H1 (cell line): ENCODE data around the gene GABRR2. TPM values are rescaled to one million over a fixed set of nuclear protein-coding genes. Genes with fewer than 3 reads are reported as not detected.

Experiments used
- CTCF ChIA-PET: fragments of 300-600 bp; sonication (Branson Sonifier 250); formaldehyde crosslinking; loops from one replicate; lab custom pipeline; 2021; ENCODE audit not compliant: partially characterized antibody; lab: Charles Lee
- POLR2A ChIA-PET: fragments of 300-600 bp; sonication (Branson Sonifier 250); formaldehyde crosslinking; loops from one replicate; lab custom pipeline; 2021; ENCODE audit warnings: inconsistent platforms; ENCODE audit not compliant: partially characterized antibody; lab: Charles Lee
- DNase-seq, 2 experiments: peaks; one replicate each; pipeline versions ENCODE4 v3.0.0 to v3.0.0-alpha.2; 2010 to 2022; ENCODE audit warnings: low spot score in 2 of 2, low read depth in 1 of 2, mixed read lengths in 1 of 2
- FAIRE-seq: peaks from 2 replicates; lab custom pipeline; 2011; peaks lifted over from hg19 to GRCh38; lab: Jason Lieb, UNC
- H2AFZ ChIP-seq: 2 replicates; pipeline ENCODE4 v1.8.1; 2012; ENCODE audit warnings: low read length, inconsistent platforms
- H2AK5ac ChIP-seq: 2 replicates; pipeline ENCODE4 v1.6.1; 2013; ENCODE audit warnings: low read depth, low read length
- H2BK120ac ChIP-seq: replicated peaks from 2 replicates; pipeline ENCODE3; 2013; ENCODE audit warnings: low read depth, low read length, inconsistent platforms
- H2BK12ac ChIP-seq: 2 replicates; pipeline ENCODE4 v1.6.1; 2013; ENCODE audit warnings: low read depth, low read length
- H2BK15ac ChIP-seq: 2 replicates; pipeline ENCODE4 v1.6.1; 2013; ENCODE audit warnings: low read length
- H2BK20ac ChIP-seq: 2 replicates; pipeline ENCODE4 v1.6.1; 2013; ENCODE audit warnings: low read length
- H2BK5ac ChIP-seq: 2 replicates; pipeline ENCODE4 v1.6.1; 2013; ENCODE audit warnings: low read depth, low read length
- H3K14ac ChIP-seq: 2 replicates; pipeline ENCODE4 v1.6.1; 2013; ENCODE audit warnings: inconsistent platforms; ENCODE audit not compliant: insufficient read length
- H3K18ac ChIP-seq: 2 replicates; pipeline ENCODE4 v1.6.1; 2013; ENCODE audit warnings: low read length; ENCODE audit errors: extremely low read depth
- H3K23ac ChIP-seq: 2 replicates; pipeline ENCODE4 v1.6.1; 2013; ENCODE audit warnings: inconsistent platforms; ENCODE audit not compliant: insufficient read length
- H3K23me2 ChIP-seq: 2 replicates; pipeline ENCODE4 v1.6.1; 2013; ENCODE audit warnings: low read depth, low read length
- H3K27ac ChIP-seq: 2 replicates; pipeline ENCODE4 v1.6.1; 2011; ENCODE audit warnings: low read depth, low read length, inconsistent platforms
- H3K27me3 ChIP-seq, 4 experiments: replicated peaks in 1 of 4; 1 replicate in 1 of 4; 2 replicates in 3 of 4; pipeline versions ENCODE4 v1.6.1 to v1.8.1; 2011 to 2013; ENCODE audit warnings: low read length in 3 of 4, mild to moderate bottlenecking in 3 of 4, inconsistent platforms in 2 of 4, mixed read lengths in 2 of 4, moderate library complexity in 1 of 4; ENCODE audit not compliant: control insufficient read depth in 3 of 4, insufficient read depth in 3 of 4; ENCODE audit errors: extremely low read depth in 1 of 4
- H3K36me3 ChIP-seq, 4 experiments: 2 replicates each; pipeline versions ENCODE4 v1.6.1 to v1.8.1; 2011 to 2013; ENCODE audit warnings: mild to moderate bottlenecking in 4 of 4, low read length in 3 of 4, moderate library complexity in 2 of 4, control low read depth in 1 of 4, inconsistent platforms in 1 of 4; ENCODE audit not compliant: insufficient read depth in 4 of 4, control insufficient read depth in 2 of 4
- H3K4ac ChIP-seq: replicated peaks from 2 replicates; pipeline ENCODE3; 2013; ENCODE audit warnings: low read length, low read depth, mixed read lengths, inconsistent platforms; ENCODE audit not compliant: insufficient read length
- H3K4me1 ChIP-seq, 4 experiments: replicated peaks in 1 of 4; 1 replicate in 1 of 4; 2 replicates in 3 of 4; pipeline versions ENCODE4 v1.6.1 to v1.8.1; 2011 to 2013; ENCODE audit warnings: low read length in 3 of 4, inconsistent platforms in 2 of 4, mixed read lengths in 1 of 4; ENCODE audit not compliant: insufficient read depth in 4 of 4, control insufficient read depth in 3 of 4
- H3K4me2 ChIP-seq, 2 experiments: 2 replicates each; pipeline versions ENCODE4 v1.6.1 to v1.8.1; 2011 to 2013; ENCODE audit warnings: low read depth in 2 of 2, low read length in 2 of 2, control low read depth in 1 of 2, inconsistent platforms in 1 of 2, mild to moderate bottlenecking in 1 of 2; ENCODE audit not compliant: insufficient read depth in 1 of 2
- H3K4me3 ChIP-seq, 4 experiments: fragments of 200-600, 300-600 bp in 1 of 4; sonication (generic), shearing (Covaris generic), sonication (Bioruptor Twin) in 1 of 4; 2 replicates each; pipeline versions ENCODE4 v1.5.1 to v1.8.1; 2011 to 2016; ENCODE audit warnings: low read length in 4 of 4, low read depth in 3 of 4, control low read depth in 2 of 4, inconsistent platforms in 2 of 4, mild to moderate bottlenecking in 2 of 4, mixed read lengths in 1 of 4, moderate library complexity in 1 of 4; ENCODE audit not compliant: insufficient read depth in 2 of 4; ENCODE audit errors: extremely low read depth in 1 of 4
- H3K56ac ChIP-seq: replicated peaks from 2 replicates; pipeline ENCODE3; 2013; ENCODE audit warnings: low read depth, mild to moderate bottlenecking, mixed read lengths, low read length, inconsistent platforms; ENCODE audit not compliant: insufficient read length
- H3K79me1 ChIP-seq: 2 replicates; pipeline ENCODE4 v1.6.1; 2013; ENCODE audit warnings: low read depth, low read length, control low read depth
- H3K79me2 ChIP-seq, 2 experiments: 2 replicates each; pipeline versions ENCODE4 v1.6.1 to v1.8.1; 2012 to 2013; ENCODE audit warnings: low read length in 2 of 2, mild to moderate bottlenecking in 2 of 2, inconsistent platforms in 1 of 2; ENCODE audit not compliant: insufficient read depth in 2 of 2, control insufficient read depth in 1 of 2
- H3K9ac ChIP-seq, 4 experiments: replicated peaks in 1 of 4; 1 replicate in 1 of 4; 2 replicates in 3 of 4; pipeline versions ENCODE4 v1.6.1 to v1.8.1; 2011 to 2013; ENCODE audit warnings: low read depth in 3 of 4, low read length in 3 of 4, control low read depth in 2 of 4, mild to moderate bottlenecking in 2 of 4, moderate library complexity in 2 of 4, inconsistent platforms in 1 of 4; ENCODE audit errors: extremely low read depth in 1 of 4
- H3K9me3 ChIP-seq, 2 experiments: 2 replicates each; pipeline versions ENCODE4 v1.6.1 to v1.8.1; 2012 to 2013; ENCODE audit warnings: mild to moderate bottlenecking in 2 of 2, moderate library complexity in 2 of 2, control low read depth in 1 of 2, inconsistent platforms in 1 of 2, low read depth in 1 of 2, low read length in 1 of 2, mixed read lengths in 1 of 2; ENCODE audit not compliant: insufficient read depth in 2 of 2
- H4K20me1 ChIP-seq, 2 experiments: replicated peaks in 1 of 2; 2 replicates each; pipeline versions ENCODE3 to v1.8.1; 2011 to 2013; ENCODE audit warnings: inconsistent platforms in 2 of 2, low read length in 2 of 2, mild to moderate bottlenecking in 1 of 2; ENCODE audit not compliant: insufficient read depth in 2 of 2, control insufficient read depth in 1 of 2
- H4K5ac ChIP-seq: 2 replicates; pipeline ENCODE4 v1.6.1; 2013; ENCODE audit warnings: low read length, low read depth, mixed read lengths, inconsistent platforms; ENCODE audit not compliant: insufficient read length
- H4K8ac ChIP-seq: 2 replicates; pipeline ENCODE4 v1.8.0; 2013; ENCODE audit warnings: mild to moderate bottlenecking, moderate library complexity, low read length, inconsistent platforms; ENCODE audit not compliant: insufficient read depth; ENCODE audit errors: extremely low read depth
- H4K91ac ChIP-seq: replicated peaks from 2 replicates; pipeline ENCODE3; 2013; ENCODE audit warnings: low read length, mixed read lengths, inconsistent platforms; ENCODE audit not compliant: insufficient read length
- BCL11A ChIP-seq, 2 experiments: IDR thresholded peaks; one replicate each; pipeline ENCODE4 v1.6.1; 2011; ENCODE audit warnings: low read depth in 2 of 2, low read length in 2 of 2, mild to moderate bottlenecking in 2 of 2
- HDAC6 ChIP-seq: IDR thresholded peaks from one replicate; pipeline ENCODE4 v1.7.1; 2012; ENCODE audit warnings: low read depth, mild to moderate bottlenecking, inconsistent platforms, low read length, moderate library complexity
- RAD21 ChIP-seq, 2 experiments: IDR thresholded peaks in 1 of 2; conservative IDR thresholded peaks in 1 of 2; 2 replicates each; pipeline ENCODE4 v1.6.1; 2011; ENCODE audit warnings: low read depth in 2 of 2, low read length in 2 of 2, improper control_type of control experiment in 1 of 2, inconsistent platforms in 1 of 2, mild to moderate bottlenecking in 1 of 2, moderate library complexity in 1 of 2
- SIRT6 ChIP-seq: IDR thresholded peaks from one replicate; pipeline ENCODE4 v1.7.1; 2012; ENCODE audit warnings: low read length, inconsistent platforms
- WGBS, 2 experiments: shearing (Covaris generic) in 1 of 2; methylation state at CpG; one replicate each; pipeline versions ENCODE4 v1.1.6 to v1.1.7; 2013 to 2015; ENCODE audit warnings: low lambda C conversion rate in 2 of 2, mixed read lengths in 2 of 2, inconsistent platforms in 1 of 2, low coverage in 1 of 2, missing lambda C conversion rate in 1 of 2; ENCODE audit not compliant: insufficient replicate concordance in 2 of 2, insufficient coverage in 1 of 2, insufficient read length in 1 of 2; ENCODE audit errors: extremely low coverage in 1 of 2, missing lambda C conversion rate in 1 of 2; 5-methylcytosine and 5-hydroxymethylcytosine counted together
- polyA plus RNA-seq, 7 experiments: library from polyadenylated mRNA; depleted of rRNA in 3 of 7; stranded (reverse) in 5 of 7; unstranded in 2 of 7; fragments of >200 nt in 5 of 7; fragments of 200-250 nt in 2 of 7; gene quantifications; 1 replicate in 5 of 7; 2 replicates in 1 of 7; 4 replicates in 1 of 7; pipeline versions ENCODE4 v1.2.1 to v1.2.3, GENCODE V29; 2011 to 2013; ENCODE audit warnings: missing spikeins in 2 of 7, mixed read lengths in 2 of 7
- total RNA-seq: library from RNA; stranded (reverse); fragmentation: NEBNext Ultra II Directional; extraction: Animal tissue kit (Norgen Biotek cat#: 25700); gene quantifications from 2 replicates; pipeline ENCODE4 v1.2.1, GENCODE V29; 2021

The GABRR2 gene
- total and polyA plus RNA-seq, 2 of the 8 experiments (the other 6 are each of a cell fraction or from before 2014, with no cell fraction given): not detected

DNA sequence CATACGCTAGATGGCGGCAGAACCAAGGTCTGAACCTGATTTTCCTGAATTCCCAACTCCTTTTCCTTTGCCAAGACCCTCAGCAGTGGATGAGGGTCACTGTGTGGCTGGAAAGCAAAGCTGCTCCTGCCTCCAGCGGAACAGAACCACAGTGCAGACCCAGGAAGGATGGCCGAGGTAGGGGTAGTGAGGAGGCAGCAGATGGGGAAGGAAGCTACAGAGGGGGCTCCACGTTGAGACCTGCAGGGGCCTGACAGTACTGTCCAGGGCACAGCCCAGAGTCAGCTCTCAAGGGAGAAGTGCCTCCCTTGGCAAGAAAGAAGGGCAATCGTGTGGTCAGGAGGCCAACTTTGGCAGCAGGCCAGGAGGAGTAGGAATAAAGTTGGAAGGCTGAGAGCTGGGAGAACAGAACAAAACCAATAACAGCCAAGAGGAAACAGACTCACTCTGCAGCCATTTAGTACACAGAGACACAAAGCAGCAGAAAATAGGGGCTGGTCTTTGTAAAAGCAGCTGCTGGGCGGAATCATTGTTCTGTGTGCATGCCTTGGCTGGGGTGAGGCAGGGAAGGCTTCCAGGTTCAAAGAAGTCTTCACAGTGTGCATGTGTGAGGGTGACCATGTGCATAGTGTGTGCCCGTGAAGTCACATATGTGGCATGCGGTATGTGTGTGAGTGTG lies 3.1 kb downstream of the GABRR2 start:
- Histone ChIP-seq H3K23me2 (no peaks in the 10 kb centered on the region), H3K9ac (no peak overlapping the region), H3K4me3 (no peak overlapping the region), H2BK120ac (no peak overlapping the region), H3K4me2 (no peak overlapping the region), H2BK5ac (no peak overlapping the region), H4K91ac (no peak overlapping the region), H4K5ac (no peak overlapping the region), H3K79me1 (no peaks in the 10 kb centered on the region), H3K23ac (no peak overlapping the region), H3K9me3 (no peaks in the 10 kb centered on the region), H2BK20ac (0 out of 2 replicates have a peak overlapping the region, but pooled peaks have one; percentile 38), H2AFZ (0 out of 2 replicates have a peak overlapping the region, but pooled peaks have one; percentile 11), H3K18ac (no peak overlapping the region; the same call in 1 of the 2 replicates), H3K36me3 (no peaks in the 10 kb centered on the region), H3K4ac (no peak overlapping the region), H3K14ac (no peak overlapping the region), H3K56ac (no peak overlapping the region), H2AK5ac (no peak overlapping the region), H3K79me2 (no peaks in the 10 kb centered on the region), H2BK15ac (0 out of 2 replicates have a peak overlapping the region, but pooled peaks have one; percentile 62), H4K8ac (no peak overlapping the region), H3K4me1 (peaks cover 0 to 3% (median 1%) of the 10 kb centered on the region in 4 experiments; a peak in 3 of 7 replicates), H3K27ac (no peak overlapping the region), H3K27me3 (no peaks in the 10 kb centered on the region), H2BK12ac (peak overlapping the region; percentile 45; the same call in 1 of the 2 replicates), H4K20me1 (no peaks in the 10 kb centered on the region)
- ChIA-PET POLR2A (interaction anchor here (0.9 to 1.6 kb wide), 3 partner anchors 40 to 190 kb away, joined by 3 to 6 read pairs (median 3); partner anchors contain the start of gene UBE2J1), CTCF (interaction anchor here (0.6 to 6.6 kb wide), 54 partner anchors 8 to 340 kb away, joined by 3 to 133 read pairs (median 5); partner anchors contain the start of gene UBE2J1)
- DNase-seq (peak; percentile 38 to 80), FAIRE-seq (peak; percentile 95)
- 54% methylated on average over 9 of the region's 9 CpGs; no CpG with 5 or more reads in 1 of the 2 experiments for WGBS, 2 experiments
- TF ChIP-seq BCL11A (IDR thresholded peaks at IDR 0.05; ENCODE audit: low read depth in 2 of 2, low read length in 2 of 2): no peak
- no peak for TF ChIP-seq HDAC6
- TF ChIP-seq SIRT6: no peak
- TF ChIP-seq RAD21 (IDR thresholded peaks at IDR 0.05 in 1 of 2, conservative IDR thresholded peaks at IDR 0.05 in 1 of 2; ENCODE audit: low read depth in 2 of 2, low read length in 2 of 2): peak; percentile 92 to 94
